ENCODE data around the gene ACAA1. TPM values are rescaled to one million over a fixed set of nuclear protein-coding genes. Genes with fewer than 3 reads are reported as not detected.

Gene ACAA1
- total and polyA plus RNA-seq, 2 of the 13 experiments (the other 11 are each of a cell fraction or from before 2014, with no cell fraction given) = 60.8 to 188 TPM

DNA sequence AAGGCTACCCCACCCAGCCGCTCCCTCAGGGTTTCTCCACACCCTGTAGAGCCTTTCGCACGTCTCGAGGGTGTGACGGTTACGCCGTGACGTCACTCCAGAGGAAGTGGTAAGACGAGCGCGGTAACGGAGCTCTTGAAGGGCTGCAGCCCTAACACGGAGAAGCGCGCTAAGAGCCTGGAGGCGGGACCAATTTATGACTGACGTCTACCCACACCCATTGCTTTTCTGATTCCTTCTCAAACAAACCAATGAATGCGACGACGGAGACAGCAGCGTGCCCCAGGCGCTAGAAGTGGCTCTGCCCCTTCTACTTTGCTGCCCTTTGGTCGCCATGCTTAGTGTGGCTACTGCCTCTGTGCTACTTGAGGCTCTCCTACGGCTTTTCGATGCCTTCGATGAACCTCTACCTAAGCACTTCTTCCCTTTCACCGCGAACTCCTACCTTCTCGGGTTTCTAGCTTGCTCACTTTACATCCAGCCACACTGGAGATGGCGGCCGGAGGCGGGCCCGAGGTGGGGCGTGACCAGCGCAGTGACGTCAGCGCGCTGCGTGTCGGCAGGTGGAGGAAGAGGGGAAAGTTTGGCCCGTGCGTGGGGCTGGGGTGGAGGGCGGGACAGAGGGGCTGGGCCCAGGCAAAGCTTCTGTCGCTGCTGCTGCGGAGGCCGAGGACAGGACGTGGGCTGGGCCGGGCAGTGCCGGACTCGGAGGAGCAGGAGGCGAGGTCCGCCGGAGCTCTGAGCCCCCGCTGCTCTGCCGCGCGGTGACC is 28.2 kb upstream of the ACAA1 start, which contains the start of gene OXSR1 (continued):
- TF ChIP-seq ZNF710 (CRISPR knock-in tag; IDR thresholded peaks at IDR 0.05; ENCODE audit: borderline replicate concordance) = peak; percentile 42; the same call in 1 of the 2 replicates
- TF ChIP-seq ZNF530 (CRISPR knock-in tag; IDR thresholded peaks at IDR 0.05; ENCODE audit: low read depth) = no peak
- TF ChIP-seq FLYWCH1 (CRISPR knock-in tag; IDR thresholded peaks at IDR 0.05) = no peak
- TF ChIP-seq, protein P1, sequence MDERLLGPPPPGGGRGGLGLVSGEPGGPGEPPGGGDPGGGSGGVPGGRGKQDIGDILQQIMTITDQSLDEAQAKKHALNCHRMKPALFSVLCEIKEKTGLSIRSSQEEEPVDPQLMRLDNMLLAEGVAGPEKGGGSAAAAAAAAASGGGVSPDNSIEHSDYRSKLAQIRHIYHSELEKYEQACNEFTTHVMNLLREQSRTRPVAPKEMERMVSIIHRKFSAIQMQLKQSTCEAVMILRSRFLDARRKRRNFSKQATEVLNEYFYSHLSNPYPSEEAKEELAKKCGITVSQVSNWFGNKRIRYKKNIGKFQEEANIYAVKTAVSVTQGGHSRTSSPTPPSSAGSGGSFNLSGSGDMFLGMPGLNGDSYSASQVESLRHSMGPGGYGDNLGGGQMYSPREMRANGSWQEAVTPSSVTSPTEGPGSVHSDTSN (CRISPR knock-in tag; IDR thresholded peaks at IDR 0.05) = peak; percentile 91
- TF ChIP-seq FOSL1 (CRISPR knock-in tag; IDR thresholded peaks at IDR 0.05; ENCODE audit: borderline replicate concordance) = no peak; the same call in 1 of the 2 replicates
- TF ChIP-seq, protein P2, sequence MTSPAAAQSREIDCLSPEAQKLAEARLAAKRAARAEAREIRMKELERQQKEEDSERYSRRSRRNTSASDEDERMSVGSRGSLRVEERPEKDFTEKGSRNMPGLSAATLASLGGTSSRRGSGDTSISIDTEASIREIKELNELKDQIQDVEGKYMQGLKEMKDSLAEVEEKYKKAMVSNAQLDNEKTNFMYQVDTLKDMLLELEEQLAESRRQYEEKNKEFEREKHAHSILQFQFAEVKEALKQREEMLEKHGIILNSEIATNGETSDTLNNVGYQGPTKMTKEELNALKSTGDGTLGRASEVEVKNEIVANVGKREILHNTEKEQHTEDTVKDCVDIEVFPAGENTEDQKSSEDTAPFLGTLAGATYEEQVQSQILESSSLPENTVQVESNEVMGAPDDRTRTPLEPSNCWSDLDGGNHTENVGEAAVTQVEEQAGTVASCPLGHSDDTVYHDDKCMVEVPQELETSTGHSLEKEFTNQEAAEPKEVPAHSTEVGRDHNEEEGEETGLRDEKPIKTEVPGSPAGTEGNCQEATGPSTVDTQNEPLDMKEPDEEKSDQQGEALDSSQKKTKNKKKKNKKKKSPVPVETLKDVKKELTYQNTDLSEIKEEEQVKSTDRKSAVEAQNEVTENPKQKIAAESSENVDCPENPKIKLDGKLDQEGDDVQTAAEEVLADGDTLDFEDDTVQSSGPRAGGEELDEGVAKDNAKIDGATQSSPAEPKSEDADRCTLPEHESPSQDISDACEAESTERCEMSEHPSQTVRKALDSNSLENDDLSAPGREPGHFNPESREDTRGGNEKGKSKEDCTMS (CRISPR knock-in tag; conservative IDR thresholded peaks at IDR 0.05) = no peak
- no peak for TF ChIP-seq PRPF4 (IDR thresholded peaks at IDR 0.05; ENCODE audit: low read depth, low read length, poor library complexity, severe bottlenecking)
- TF ChIP-seq YEATS4 (CRISPR knock-in tag; IDR thresholded peaks at IDR 0.05; ENCODE audit: borderline replicate concordance) = peak; percentile 78; the same call in 1 of the 2 replicates
- TF ChIP-seq TCF12 (IDR thresholded peaks at IDR 0.05) = no peak
- peak; percentile 87; the same call in 1 of the 2 replicates for TF ChIP-seq TCF12 (CRISPR knock-in tag; IDR thresholded peaks at IDR 0.05)
- TF ChIP-seq ZNF780A (CRISPR knock-in tag; IDR thresholded peaks at IDR 0.05) = no peak
- no peak for TF ChIP-seq MBNL3 (CRISPR knock-in tag; conservative IDR thresholded peaks at IDR 0.05)
- peak; percentile 86; the same call in 1 of the 2 replicates for TF ChIP-seq KLF6 (CRISPR knock-in tag; IDR thresholded peaks at IDR 0.05)
- TF ChIP-seq ZC3H13 (CRISPR knock-in tag; IDR thresholded peaks at IDR 0.05) = no peak; the same call in 1 of the 2 replicates
- TF ChIP-seq MED8 (CRISPR knock-in tag; IDR thresholded peaks at IDR 0.05; ENCODE audit: insufficient replicate concordance) = no peak
- 0 out of 2 replicates have a peak, but pooled peaks have one; percentile 2 for TF ChIP-seq ZNF232 (CRISPR knock-in tag; IDR thresholded peaks at IDR 0.05; ENCODE audit: borderline replicate concordance)
- no peak for TF ChIP-seq ZNF343 (CRISPR knock-in tag; IDR thresholded peaks at IDR 0.05)
- peak; percentile 59 for TF ChIP-seq ATF3 (CRISPR knock-in tag; IDR thresholded peaks at IDR 0.05)
- TF ChIP-seq HMGXB4 (CRISPR knock-in tag; IDR thresholded peaks at IDR 0.05; ENCODE audit: borderline replicate concordance in 1 of 2, low read depth in 1 of 2) = peak in 1 of 2 experiments; percentile 82; a peak in 3 of 4 replicates
- no peak for TF ChIP-seq ZNF335 (CRISPR knock-in tag; IDR thresholded peaks at IDR 0.05)
- peak; percentile 93; the same call in 1 of the 2 replicates for TF ChIP-seq MTA1 (CRISPR knock-in tag; IDR thresholded peaks at IDR 0.05; ENCODE audit: borderline replicate concordance)
